Dedifferentiated amniotic fluid mesenchymal stem cell (primary cell): ENCODE results near the gene FLOT1.
"Not testable (repeated sequence)": the region's sequence is repeated elsewhere in the genome, so short reads cannot be mapped to it uniquely, and the experiment has no call there.

Experiments used
- DNase-seq: peaks from one replicate; pipeline ENCODE4 v3.0.0-alpha.2; 2016; ENCODE audit errors: extremely low spot score

FLOT1 gene

DNA sequence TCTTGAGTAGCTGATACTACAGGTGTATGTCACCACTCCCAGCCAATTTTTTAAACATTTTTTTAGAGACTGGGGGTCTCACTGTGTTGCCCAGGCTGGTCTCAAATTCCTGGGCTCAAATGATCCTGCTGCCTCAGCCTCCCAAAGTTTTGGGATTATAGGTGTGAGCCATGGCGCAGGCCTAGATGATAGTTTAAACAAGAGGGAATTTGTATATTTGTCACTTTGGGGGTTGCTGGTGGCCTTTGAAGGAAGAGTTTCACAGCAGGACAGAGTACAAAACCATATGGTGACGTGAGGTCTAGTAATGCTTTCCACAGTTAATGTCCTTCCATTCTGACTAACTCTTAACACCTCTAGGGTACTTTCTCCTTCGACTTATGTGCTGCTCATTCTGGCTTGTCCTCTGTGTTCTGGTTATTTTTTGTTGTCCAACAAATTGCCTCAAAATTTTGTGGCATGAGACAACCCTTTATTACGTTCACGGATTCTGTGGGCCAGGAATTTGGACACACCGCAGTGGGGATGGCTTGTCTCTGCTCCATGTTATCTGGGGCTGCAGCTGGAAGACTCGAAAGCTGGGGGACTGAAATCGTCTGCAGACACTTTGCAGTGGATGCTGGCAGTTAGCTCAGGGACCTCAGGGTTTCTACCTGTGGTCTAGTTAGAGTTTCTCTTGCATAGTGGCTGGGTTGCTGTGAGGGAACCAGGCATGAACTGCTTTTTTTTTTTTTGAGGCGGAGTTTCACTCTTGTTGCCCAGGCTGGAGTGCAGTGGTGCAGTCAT lies 24.9 kb upstream of the FLOT1 start:
- DNase-seq: no peak

GRCh38 chr6:30766461-30767157 lies 24.1 kb upstream of the FLOT1 start:
- DNase-seq: no peak

- not testable (repeated sequence) for DNase-seq
Measured at GRCh38 chr6:30765495-30765894, 23.0 kb upstream of the FLOT1 start.

DNA sequence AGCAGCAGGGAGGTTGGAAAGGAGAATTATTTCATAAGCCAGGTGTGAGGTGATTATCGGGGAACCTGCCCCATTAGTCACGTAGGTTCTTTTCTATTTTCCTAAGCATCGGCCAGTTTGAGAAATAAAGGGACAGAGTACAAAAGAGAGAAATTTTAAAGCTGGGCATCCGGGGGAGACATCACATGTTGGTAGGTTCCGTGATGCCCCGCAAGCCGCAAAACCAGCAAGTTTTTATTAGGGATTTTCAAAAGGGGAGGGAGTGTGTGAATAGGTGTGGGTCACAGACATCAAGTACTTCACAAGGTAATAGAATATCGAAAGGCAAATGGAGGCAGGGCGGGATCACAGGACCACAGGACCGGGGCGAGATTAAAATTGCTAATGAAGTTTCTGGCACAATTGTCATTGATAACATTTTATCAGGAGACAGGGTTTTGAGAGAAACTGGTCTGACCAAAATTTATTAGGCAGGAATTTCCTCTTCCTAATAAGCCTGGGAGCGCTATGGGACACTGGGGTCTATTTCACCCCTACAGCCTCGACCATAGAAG lies 22.1 kb upstream of the FLOT1 start:
- not testable (repeated sequence) for DNase-seq

GRCh38 chr6:30763618-30764489 lies 21.4 kb upstream of the FLOT1 start:
- DNase-seq: no peak

- no peak for DNase-seq
Measured at GRCh38 chr6:30763155-30763617, 20.7 kb upstream of the FLOT1 start.

- DNase-seq: no peak
Measured at GRCh38 chr6:30761791-30762429, 19.4 kb upstream of the FLOT1 start.

- no peak for DNase-seq
Measured at GRCh38 chr6:30760549-30760948, 18.1 kb upstream of the FLOT1 start.

GRCh38 chr6:30759575-30760239 lies 17.2 kb upstream of the FLOT1 start:
- peak; percentile 90 for DNase-seq

- no peak for DNase-seq
Measured at GRCh38 chr6:30757261-30757904, 14.9 kb upstream of the FLOT1 start.

DNA sequence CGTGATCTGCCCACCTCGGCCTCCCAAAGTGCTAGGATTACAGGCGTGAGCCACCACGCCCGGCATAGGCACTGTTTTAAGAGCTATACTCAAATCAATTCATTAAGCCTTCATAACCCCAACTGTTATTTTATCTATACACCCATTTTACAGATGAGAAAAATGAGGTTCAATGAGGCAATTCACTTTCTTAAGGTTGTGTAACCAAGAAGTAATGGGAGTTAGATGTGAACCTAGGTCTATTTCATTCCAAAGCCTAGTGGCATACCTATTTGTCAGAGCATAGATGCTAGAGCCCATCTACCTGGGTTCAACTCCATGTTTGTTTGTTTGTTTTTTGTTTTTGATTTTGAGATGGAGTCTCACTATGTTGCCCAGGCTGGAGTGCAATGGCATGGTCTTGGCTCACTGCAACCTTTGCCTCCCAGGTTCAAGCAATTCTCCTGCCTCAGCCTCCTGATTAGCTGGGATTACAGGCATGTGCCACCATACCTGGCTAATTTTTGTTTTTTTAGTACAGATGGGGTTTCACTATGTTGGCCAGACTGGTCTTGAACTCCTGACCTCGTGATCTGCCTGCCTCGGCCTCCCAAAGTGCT lies 14.0 kb upstream of the FLOT1 start:
- not testable (repeated sequence) for DNase-seq

DNA sequence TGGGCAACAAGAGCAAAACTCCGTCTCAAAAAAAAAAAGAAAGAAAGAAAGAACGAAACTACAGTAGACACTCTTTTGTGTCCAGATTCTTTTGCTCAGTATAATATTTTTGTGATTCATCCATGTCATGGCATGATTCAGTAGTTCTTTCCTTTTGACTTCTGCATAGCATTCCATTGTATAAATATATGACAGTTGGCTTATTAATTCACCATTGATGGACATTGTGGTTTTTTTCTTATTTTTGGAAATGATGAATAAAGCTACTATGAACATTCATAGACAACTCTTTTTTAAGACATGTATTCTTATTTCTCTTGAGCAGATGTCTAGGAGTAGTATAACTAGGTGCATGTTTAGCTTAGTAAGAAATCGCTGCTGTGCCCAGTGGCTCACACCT lies 12.1 kb upstream of the FLOT1 start:
- DNase-seq: no peak

DNA sequence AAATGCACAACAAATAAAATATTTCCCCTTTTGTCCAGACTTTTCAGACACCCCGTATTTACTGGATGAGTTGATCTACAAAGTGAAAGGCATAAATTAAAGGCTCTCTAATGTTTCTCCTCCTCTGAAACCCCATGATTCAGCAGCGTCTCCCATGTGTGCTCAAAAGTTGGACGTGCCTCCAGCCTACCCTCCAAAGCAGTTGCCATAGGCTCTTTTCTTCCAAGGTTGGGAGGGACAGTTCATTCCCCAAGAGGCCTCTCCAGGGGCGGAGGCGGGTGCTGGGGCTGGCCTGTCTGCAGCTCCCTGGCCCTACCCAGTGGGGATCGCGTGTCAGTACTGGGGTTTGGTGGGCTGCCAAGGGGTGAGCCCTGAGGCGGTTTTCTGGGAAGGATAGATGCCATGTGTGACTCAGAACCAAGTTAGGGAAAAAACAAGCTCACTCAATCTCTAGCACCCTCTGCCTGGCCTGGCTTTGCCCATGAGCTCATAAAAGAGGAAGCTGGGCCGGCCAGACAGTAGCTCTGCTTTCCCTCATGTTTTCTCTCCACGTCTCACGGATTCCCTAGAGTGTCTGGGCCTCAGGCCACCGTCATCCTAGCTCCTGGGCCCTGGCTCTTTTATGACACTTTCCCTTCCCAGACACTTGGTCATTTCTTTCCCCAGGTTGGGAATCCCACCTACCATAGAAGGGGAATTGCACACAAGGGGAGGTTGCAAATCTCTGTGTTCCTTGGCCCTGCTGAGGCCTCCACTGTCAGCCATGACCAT lies 9.9 kb upstream of the FLOT1 start:
- DNase-seq: peak; percentile 100

DNA sequence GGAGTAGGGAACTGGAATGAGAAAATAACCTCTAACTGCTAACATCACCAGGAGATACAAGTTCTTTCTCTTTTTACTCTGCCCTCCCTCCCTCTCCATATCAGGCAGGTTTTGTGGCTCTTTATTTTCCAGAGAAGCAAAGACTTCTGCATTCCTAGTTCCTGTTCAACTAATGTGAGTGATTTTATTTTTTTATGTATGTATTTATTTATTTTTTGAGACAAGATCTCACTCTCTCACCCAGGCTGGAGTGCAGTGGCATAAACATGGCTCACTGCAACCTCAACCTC lies 7.8 kb upstream of the FLOT1 start:
- no peak for DNase-seq

DNA sequence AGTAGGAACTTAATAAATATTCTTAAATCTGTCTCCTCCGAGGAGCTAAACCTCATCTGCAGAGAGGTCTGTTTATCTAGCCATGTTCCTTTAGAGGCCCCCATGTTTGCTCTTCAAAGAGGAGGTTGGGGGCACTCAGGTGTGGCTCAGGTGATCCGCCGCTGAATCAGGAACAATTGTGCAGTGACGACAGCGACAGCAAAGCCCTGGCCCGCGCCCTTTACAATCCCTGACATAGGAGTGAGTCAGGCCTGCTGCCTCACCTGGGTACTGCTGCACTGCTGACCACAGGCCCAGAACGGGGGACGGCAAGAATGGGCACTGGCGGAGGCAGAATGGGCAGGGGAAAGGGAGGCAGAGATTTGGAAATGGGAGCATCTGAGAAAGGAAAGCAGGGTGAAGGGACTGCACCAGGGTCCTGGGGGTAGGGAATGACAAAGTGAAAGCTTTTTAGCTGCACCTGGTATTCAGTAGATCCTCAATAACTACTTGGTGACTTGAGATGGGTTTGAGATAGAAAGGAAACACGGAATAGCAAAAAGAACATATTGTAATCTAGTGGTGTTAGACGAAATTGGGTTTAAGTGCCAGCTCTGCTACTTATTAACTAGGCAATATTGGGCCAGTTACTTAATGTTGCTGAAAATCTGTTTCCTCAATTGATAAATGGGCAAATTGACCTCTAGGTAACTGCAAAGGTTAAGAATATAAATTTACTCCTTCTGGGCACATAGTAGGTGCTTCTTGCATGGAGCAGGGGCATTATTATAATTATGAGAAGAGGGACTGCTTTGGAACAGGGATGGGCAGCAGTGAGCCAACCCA lies 7.3 kb upstream of the FLOT1 start:
- DNase-seq: no peak

- no peak for DNase-seq
Measured at GRCh38 chr6:30748851-30749540, 6.5 kb upstream of the FLOT1 start.

GRCh38 chr6:30747902-30748769 lies 5.6 kb upstream of the FLOT1 start:
- DNase-seq: no peak
